Limb (tissue), 2 donors: Measurements from ENCODE around the gene YRDC.

Experiments used
- DNase-seq, 2 donors: peaks; one replicate each; pipeline ENCODE4 v3.0.0-alpha.2; 2016; ENCODE audit errors: extremely low spot score in 2 of 2

Gene YRDC

GRCh38 chr1:37807555-37808368 lies at the start of gene YRDC, which contains the start of gene C1orf122:
Gene YRDC (minus strand): TSS chr1:37808208. CDS start chr1:37808180, 28 bp downstream.
Gene C1orf122 (plus strand): TSS chr1:37807790. CDS start chr1:37808405, 615 bp downstream.
- peak; percentile 93 to 97 for DNase-seq

GRCh38 chr1:37854406-37854805 lies 46.4 kb upstream of the YRDC start:
- no peak for DNase-seq

GRCh38 chr1:37853157-37853556 lies 45.1 kb upstream of the YRDC start:
- DNase-seq = no peak

- DNase-seq = no peak
Observed at GRCh38 chr1:37851782-37852210, 43.8 kb upstream of the YRDC start.

GRCh38 chr1:37851262-37851661 lies 43.3 kb upstream of the YRDC start:
- no peak for DNase-seq

GRCh38 chr1:37850352-37850955 lies 42.4 kb upstream of the YRDC start:
- DNase-seq = no peak

GRCh38 chr1:37849480-37849879 lies 41.5 kb upstream of the YRDC start:
- DNase-seq = no peak

GRCh38 chr1:37846647-37847339 lies 38.8 kb upstream of the YRDC start:
- no peak for DNase-seq

GRCh38 chr1:37845786-37846185 lies 37.8 kb upstream of the YRDC start:
- no peak for DNase-seq

GRCh38 chr1:37845049-37845646 lies 37.1 kb upstream of the YRDC start:
- DNase-seq = no peak

GRCh38 chr1:37844536-37844935 lies 36.5 kb upstream of the YRDC start:
- DNase-seq = no peak

GRCh38 chr1:37841652-37842051 lies 33.6 kb upstream of the YRDC start:
- DNase-seq = no peak

GRCh38 chr1:37840711-37841110 lies 32.7 kb upstream of the YRDC start:
- DNase-seq = no peak

- DNase-seq = no peak
Observed at GRCh38 chr1:37839676-37840075, 31.7 kb upstream of the YRDC start.

GRCh38 chr1:37836788-37837187 lies 28.8 kb upstream of the YRDC start:
- no peak for DNase-seq

GRCh38 chr1:37831809-37832208 lies 23.8 kb upstream of the YRDC start:
- no peak for DNase-seq

- DNase-seq = no peak
Observed at GRCh38 chr1:37831109-37831508, 23.1 kb upstream of the YRDC start.

- DNase-seq = no peak
Observed at GRCh38 chr1:37828410-37829074, 20.5 kb upstream of the YRDC start.

- DNase-seq = no peak
Observed at GRCh38 chr1:37825506-37825905, 17.5 kb upstream of the YRDC start.

GRCh38 chr1:37824001-37824400 lies 16.0 kb upstream of the YRDC start:
- no peak for DNase-seq
